Fibroblast of mammary gland (primary cell): ENCODE measurements around the gene ATP11A.
"Not testable (repeated sequence)": the region's sequence is repeated elsewhere in the genome, so short reads cannot be mapped to it uniquely, and the experiment has no call there.

Source experiments
- DNase-seq: peaks from one replicate; pipeline ENCODE4 v3.0.0-alpha.2; 2010; ENCODE audit warnings: low read depth
- H3K4me3 ChIP-seq: 2 replicates; pipeline ENCODE4 v1.5.1; 2011; ENCODE audit warnings: low read depth, mild to moderate bottlenecking, low read length, moderate library complexity; ENCODE audit not compliant: control insufficient read depth
- TF ChIP-seq, protein P1 (sequence below): conservative IDR thresholded peaks from 2 replicates; pipeline ENCODE4 v1.5.1; 2011; ENCODE audit warnings: low read depth, low read length, inconsistent platforms; ENCODE audit not compliant: control insufficient read depth, insufficient read depth

ATP11A gene

DNA sequence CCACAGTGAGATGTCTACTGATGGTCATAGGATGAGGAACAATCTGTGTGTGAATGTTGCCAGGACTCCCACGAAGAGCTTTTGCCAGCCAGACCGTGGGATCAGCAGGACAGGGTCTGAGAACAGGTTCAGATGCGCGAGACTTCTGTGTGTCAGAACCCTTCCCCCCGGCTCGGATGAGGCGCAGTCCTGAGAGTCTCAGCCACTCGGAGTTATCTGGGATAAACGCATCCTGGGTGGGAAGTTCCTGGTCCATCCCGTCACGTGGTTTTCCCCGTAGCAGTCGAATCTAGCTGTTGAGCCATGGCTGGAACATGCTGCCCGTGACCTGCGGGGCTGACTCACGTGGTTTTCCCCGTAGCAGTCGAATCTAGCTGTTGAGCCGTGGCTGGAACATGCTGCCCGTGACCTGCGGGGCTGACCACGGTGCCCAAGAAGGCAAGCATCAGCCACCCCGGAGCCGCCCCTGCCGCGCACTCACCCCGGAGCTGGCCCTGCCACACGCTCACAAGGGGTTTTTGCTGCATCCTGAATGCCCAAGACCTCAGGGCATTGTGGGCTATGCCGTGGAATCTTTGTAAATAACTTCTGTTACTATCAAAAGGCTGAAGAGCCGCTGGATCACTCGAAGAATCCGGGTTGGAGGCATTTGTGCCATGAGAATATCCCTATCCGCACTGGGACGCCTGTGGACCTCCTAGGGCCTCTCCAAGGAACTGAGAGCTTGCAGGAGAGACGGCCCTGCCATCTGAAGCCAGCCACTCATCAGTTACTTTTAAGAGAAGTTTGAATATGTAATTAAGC lies 148.4 kb downstream of the ATP11A start:
- DNase-seq: no peak
- TF ChIP-seq, protein P1, sequence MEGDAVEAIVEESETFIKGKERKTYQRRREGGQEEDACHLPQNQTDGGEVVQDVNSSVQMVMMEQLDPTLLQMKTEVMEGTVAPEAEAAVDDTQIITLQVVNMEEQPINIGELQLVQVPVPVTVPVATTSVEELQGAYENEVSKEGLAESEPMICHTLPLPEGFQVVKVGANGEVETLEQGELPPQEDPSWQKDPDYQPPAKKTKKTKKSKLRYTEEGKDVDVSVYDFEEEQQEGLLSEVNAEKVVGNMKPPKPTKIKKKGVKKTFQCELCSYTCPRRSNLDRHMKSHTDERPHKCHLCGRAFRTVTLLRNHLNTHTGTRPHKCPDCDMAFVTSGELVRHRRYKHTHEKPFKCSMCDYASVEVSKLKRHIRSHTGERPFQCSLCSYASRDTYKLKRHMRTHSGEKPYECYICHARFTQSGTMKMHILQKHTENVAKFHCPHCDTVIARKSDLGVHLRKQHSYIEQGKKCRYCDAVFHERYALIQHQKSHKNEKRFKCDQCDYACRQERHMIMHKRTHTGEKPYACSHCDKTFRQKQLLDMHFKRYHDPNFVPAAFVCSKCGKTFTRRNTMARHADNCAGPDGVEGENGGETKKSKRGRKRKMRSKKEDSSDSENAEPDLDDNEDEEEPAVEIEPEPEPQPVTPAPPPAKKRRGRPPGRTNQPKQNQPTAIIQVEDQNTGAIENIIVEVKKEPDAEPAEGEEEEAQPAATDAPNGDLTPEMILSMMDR: no peak
- no peak overlapping the region for H3K4me3 ChIP-seq

DNA sequence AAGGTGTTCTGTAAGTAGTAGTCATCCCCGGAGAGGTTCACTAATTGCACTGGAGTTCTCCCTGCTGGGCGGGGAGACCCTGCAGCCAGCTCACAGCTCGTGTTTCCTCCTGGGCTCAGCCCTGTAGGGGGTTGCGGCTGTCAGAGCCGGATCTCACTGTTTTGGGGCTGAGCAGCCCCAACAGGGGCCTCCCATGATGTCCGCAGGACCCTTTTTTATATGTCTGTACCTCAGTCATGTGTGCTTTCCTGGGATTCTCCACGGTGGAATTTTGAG lies 148.9 kb downstream of the ATP11A start:
- TF ChIP-seq, protein P1: no peak
- H3K4me3 ChIP-seq: no peak overlapping the region
- no peak for DNase-seq

DNA sequence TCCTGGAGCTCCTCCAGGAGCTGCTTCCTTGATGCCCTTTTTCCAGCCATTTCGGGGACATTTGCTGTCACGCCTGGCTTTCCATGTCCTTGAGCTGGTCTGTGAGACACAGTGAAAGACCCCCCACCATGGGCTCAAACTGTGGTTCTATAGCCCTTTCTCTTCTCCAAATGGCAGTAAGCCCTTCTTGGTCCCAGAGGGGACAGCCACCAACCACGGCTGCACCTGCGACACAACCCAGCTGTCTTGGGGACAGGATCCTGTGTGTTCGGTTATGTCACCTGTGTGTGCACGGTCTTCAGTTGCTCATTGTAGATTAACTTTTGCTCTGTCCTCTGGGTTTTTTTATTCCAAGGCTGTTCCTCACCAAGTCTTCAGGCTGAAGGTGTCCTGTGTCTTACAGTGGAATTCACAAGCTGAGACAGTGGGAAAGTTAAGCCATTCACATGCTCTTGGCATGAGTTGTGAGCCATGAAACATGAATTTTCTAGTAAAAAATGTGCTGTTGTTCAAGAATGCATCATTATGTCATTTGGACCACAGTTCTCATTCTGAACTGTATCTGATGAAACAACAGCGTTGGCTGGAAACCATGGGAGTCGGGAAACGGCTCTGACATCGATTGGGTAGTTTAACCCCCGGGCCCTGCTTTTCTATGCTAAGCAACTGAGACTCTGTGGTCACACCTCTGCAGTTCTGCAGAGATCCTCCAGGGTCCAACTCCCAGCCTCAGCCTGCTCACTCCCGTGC lies 149.7 kb downstream of the ATP11A start:
- H3K4me3 ChIP-seq: no peak overlapping the region
- TF ChIP-seq, protein P1: no peak
- peak; percentile 78 for DNase-seq

DNA sequence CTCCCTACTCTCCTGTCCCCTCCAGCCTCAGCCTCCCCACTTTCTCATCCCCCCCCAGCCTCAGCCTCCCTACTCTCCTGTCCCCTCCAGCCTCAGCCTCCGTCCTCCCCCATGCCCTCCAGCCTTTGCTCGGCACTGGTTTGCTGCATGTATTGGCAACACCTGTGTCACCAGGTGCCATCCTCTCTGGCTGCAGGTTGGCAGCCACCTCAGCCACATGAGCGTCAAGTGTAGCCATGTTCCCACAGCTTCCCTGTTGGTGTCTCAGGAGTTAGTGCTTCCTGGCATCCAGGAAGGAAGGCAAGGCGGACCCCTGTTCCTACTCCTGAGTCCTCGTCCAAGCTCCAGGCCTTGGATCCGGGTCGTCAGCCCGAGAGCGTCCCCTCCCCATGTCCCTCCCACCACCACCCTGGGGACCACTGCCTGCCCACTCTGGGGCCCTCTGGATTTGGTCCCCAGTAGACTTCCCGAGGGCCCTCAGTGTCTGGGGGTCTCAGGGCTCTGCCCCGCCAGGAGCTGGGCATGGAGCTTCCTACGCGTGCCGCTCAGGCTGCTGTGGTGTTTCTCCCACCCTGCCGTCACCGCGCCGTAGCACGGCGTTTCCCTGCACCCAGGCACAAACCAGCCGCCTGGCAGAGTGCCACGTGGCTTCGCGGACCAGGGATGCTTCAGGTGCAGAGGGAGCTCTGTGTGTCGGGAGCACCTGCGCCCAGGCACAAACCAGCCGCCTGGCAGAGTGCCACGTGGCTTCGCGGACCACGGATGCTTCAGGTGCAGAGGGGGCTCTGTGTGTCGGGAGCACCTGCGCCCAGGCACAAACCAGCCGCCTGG lies 150.8 kb downstream of the ATP11A start:
- TF ChIP-seq, protein P1: no peak
- H3K4me3 ChIP-seq: no peak overlapping the region
- no peak for DNase-seq

DNA sequence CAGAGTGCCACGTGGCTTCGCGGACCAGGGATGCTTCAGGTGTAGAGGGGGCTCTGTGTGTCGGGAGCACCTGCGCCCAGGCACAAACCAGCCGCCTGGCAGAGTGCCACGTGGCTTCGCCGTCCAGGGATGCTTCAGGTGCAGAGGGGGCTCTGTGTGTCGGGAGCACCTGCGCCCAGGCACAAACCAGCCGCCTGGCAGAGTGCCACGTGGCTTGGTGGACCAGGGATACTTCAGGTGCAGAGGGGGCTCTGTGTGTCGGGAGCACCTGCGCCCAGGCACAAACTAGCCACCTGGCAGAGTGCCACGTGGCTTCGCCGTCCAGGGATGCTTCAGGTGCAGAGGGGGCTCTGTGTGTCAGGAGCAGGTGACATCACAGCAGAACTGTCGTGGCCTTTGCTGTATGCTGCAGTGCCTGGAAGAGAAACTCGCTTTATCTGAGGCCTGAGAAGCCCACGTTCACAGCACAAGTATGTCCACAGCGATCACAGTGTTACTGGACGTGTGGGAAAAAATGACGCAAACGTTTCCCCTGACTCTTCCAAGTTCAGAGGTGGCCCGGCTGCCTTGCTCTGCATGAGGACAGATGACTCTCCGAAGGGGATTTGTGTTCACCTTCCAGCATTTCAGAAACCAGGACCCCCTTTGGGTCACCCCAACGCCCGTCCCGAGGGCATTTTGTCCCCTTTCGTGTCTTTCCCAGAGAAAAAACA lies 151.6 kb downstream of the ATP11A start:
- H3K4me3 ChIP-seq, DNase-seq: not testable (repeated sequence)

DNA sequence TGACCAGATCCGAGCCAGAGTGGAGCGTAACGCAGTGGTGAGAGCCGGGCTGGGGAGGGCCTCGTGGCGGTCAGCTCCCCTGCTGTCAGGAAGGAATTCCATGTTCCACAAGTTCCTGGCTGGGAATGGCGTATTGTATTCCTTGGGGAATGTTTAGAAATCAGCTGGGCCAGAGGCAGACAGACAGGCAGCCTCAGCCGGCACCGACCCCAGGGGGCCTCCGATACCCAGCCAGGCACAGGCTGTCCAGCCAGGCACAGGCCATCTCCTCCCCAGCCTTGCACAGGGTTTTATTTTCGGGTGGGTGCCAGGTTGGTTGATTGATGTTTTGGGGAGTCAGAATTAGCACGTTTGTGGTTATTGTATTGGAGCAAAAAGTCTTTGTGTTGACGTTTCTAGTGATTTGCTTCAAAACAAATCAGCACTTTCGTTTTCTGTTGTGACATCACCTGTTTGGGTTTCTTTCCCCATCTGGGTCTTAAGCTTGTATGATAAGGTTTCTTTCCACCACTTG lies 152.6 kb downstream of the ATP11A start:
- no peak overlapping the region for H3K4me3 ChIP-seq
- peak; percentile 44 for DNase-seq
- TF ChIP-seq, protein P1: no peak
